Hepatocyte (in vitro differentiated cells): ENCODE measurements around the gene TOX4. TPM values are rescaled to one million over a fixed set of nuclear protein-coding genes. Genes with fewer than 3 reads are reported as not detected.
A peak's percentile ranks its signal among the peaks of the same experiment; 100 is the strongest.

Source experiments
- DNase-seq: peaks from one replicate; pipeline ENCODE4 v3.0.0-alpha.2; 2016; ENCODE audit warnings: low spot score
- H2AFZ ChIP-seq: fragments of 200-600 bp; sonication (generic); 2 replicates; pipeline ENCODE4 v1.6.0; 2016; ENCODE audit warnings: antibody characterized with exemption, mild to moderate bottlenecking
- H3K27ac ChIP-seq: fragments of 200-600 bp; sonication (generic); 2 replicates; pipeline ENCODE4 v1.5.1; 2016; ENCODE audit warnings: mild to moderate bottlenecking
- H3K27me3 ChIP-seq: fragments of 200-600 bp; sonication (generic); 2 replicates; pipeline ENCODE4 v1.6.1; 2016
- H3K36me3 ChIP-seq: fragments of 200-600 bp; sonication (generic); replicated peaks from 2 replicates; pipeline ENCODE4 v1.5.1; 2016; ENCODE audit warnings: low read depth; ENCODE audit not compliant: insufficient read depth
- H3K4me1 ChIP-seq: fragments of 200-600 bp; sonication (generic); 2 replicates; pipeline ENCODE4 v1.5.1; 2016; ENCODE audit warnings: mild to moderate bottlenecking, moderate library complexity; ENCODE audit not compliant: insufficient read depth
- H3K4me2 ChIP-seq: fragments of 200-600 bp; sonication (generic); 2 replicates; pipeline ENCODE4 v1.6.0; 2016
- H3K4me3 ChIP-seq: fragments of 200-600 bp; sonication (generic); 2 replicates; pipeline ENCODE4 v1.5.1; 2016; ENCODE audit warnings: mild to moderate bottlenecking
- H3K79me2 ChIP-seq: fragments of 200-600 bp; sonication (generic); 2 replicates; pipeline ENCODE4 v1.6.0; 2017; ENCODE audit warnings: mild to moderate bottlenecking
- H3K9me2 ChIP-seq: fragments of 200-600 bp; sonication (generic); replicated peaks from 2 replicates; pipeline ENCODE4 v1.6.0; 2017; ENCODE audit warnings: mild to moderate bottlenecking; ENCODE audit not compliant: insufficient read depth
- H3K9me3 ChIP-seq: fragments of 200-600 bp; sonication (generic); 2 replicates; pipeline ENCODE4 v1.5.1; 2016; ENCODE audit warnings: low read depth, mild to moderate bottlenecking
- H4K20me1 ChIP-seq: fragments of 200-600 bp; sonication (generic); 2 replicates; pipeline ENCODE4 v1.6.0; 2016; ENCODE audit warnings: mild to moderate bottlenecking; ENCODE audit not compliant: insufficient read depth, poor library complexity, severe bottlenecking
- CTCF ChIP-seq: fragments of 200-600 bp; sonication (generic); IDR thresholded peaks from 2 replicates; pipeline ENCODE4 v1.5.1; 2016; ENCODE audit warnings: antibody characterized with exemption, mild to moderate bottlenecking; ENCODE audit not compliant: poor library complexity
- EZH2 ChIP-seq: fragments of 200-600 bp; sonication (generic); IDR thresholded peaks from 2 replicates; pipeline ENCODE4 v1.6.1; 2016; ENCODE audit warnings: antibody characterized with exemption, mild to moderate bottlenecking, borderline replicate concordance
- EZH2phosphoT487 ChIP-seq: fragments of 200-600 bp; sonication (generic); IDR thresholded peaks from one replicate; pipeline ENCODE4 v1.6.1; 2018; ENCODE audit warnings: antibody characterized with exemption, mild to moderate bottlenecking, low read depth, moderate library complexity; ENCODE audit not compliant: unreplicated experiment, severe bottlenecking
- WGBS: methylation state at CpG from one replicate; pipeline ENCODE4 v1.1.6; 2016; ENCODE audit warnings: low lambda C conversion rate; ENCODE audit errors: missing lambda C conversion rate; 5-methylcytosine and 5-hydroxymethylcytosine counted together
- polyA plus RNA-seq: library from polyadenylated mRNA; unstranded; fragments of >200 nt; fragmentation: Nextera tagmentation; extraction: Ambion mirVana; gene quantifications from 2 replicates; pipeline ENCODE4 v1.2.1, GENCODE V29; 2016
- total RNA-seq: library from RNA; depleted of rRNA; stranded (reverse); fragments of >200 nt; gene quantifications from 2 replicates; pipeline ENCODE4 v1.2.3, GENCODE V29; 2014

Gene TOX4
- total RNA-seq (51.9 and 55.5 TPM in 2 replicates), polyA plus RNA-seq (42.5 and 50.8 TPM in 2 replicates)

- peaks cover 4% of the 10 kb centered on the region for H4K20me1 ChIP-seq
- H3K36me3 ChIP-seq: peaks cover 2% of the 10 kb centered on the region
- TF ChIP-seq EZH2 (no peak), EZH2phosphoT487 (no peak), CTCF (peak; percentile 99)
- under 1% methylated on average over 49 of the region's 49 CpGs for WGBS
- H3K4me3 ChIP-seq: peak within 1 kb of the TSS; percentile 91
- H3K9me2 ChIP-seq: no peaks in the 10 kb centered on the region
- H2AFZ ChIP-seq: peak within 1 kb of the TSS; percentile 57
- H3K79me2 ChIP-seq: peaks cover 60% of the 10 kb centered on the region
- H3K4me2 ChIP-seq: peak within 1 kb of the TSS; percentile 78
- DNase-seq: peak; percentile 98
- H3K27ac ChIP-seq: peak within 1 kb of the TSS; percentile 88
- peaks cover 5% of the 10 kb centered on the region for H3K4me1 ChIP-seq
- no peaks in the 10 kb centered on the region for H3K27me3 ChIP-seq
- no peaks in the 10 kb centered on the region for H3K9me3 ChIP-seq
Observed at GRCh38 chr14:21476925-21477681, at the start of gene TOX4, which contains the start of gene RAB2B. Gene TOX4 (plus strand): TSS chr14:21477195. CDS start chr14:21477279, 84 bp downstream. Gene RAB2B (minus strand): TSS chr14:21476959. CDS start chr14:21476872, 87 bp downstream.

DNA sequence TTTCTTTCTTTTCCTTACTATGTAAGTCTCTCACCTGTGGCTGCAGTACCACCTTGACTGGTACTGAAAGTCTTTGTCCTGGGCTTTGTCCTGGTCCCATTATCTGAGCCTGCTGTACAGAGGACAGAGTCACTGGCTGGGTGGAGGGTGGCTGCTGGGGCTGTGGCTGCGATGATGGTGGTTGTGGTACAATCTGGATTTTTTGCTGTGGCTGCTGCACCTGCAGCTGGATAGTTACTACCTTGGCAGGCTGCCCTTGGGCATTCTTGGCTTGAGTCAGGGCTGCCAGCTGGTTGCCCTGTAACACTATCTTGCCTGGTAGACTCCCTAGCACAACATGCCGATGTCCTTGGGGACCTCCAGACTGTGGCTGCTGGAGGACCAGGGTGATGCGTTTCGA, 48.1 kb upstream of the TOX4 start:
- Histone ChIP-seq H3K4me2 (no peak overlapping the region), H3K27ac (no peak overlapping the region), H3K36me3 (peaks cover 8% of the 10 kb centered on the region), H2AFZ (no peak overlapping the region), H3K4me3 (no peak overlapping the region), H3K27me3 (no peaks in the 10 kb centered on the region), H3K9me3 (no peaks in the 10 kb centered on the region), H3K79me2 (peaks cover 58% of the 10 kb centered on the region), H3K4me1 (no peaks in the 10 kb centered on the region), H3K9me2 (no peaks in the 10 kb centered on the region), H4K20me1 (peaks cover 15% of the 10 kb centered on the region)
- DNase-seq: no peak
- 94% methylated on average over 4 of the region's 4 CpGs for WGBS
- TF ChIP-seq EZH2phosphoT487: no peak

DNA sequence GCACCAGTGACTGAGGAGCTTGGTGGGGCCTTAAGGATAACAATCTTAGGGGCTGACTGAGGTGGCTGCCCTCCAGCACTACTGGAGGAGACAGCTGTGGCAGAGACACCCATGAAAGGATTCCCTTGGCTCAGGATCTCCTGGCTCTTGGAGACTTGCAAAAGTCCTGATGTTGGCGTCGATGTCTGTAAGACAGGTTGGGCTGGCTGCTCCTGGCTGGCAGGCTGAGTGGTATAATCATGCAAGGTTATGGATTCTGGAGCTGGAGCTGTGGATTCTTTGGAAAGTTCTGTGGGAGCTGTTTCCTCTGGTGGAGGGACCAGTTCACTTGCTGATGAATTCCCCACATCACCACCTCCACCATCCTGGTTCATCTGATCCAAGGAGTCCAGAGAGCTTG, 45.9 kb upstream of the TOX4 start:
- no peaks in the 10 kb centered on the region for H3K27me3 ChIP-seq
- DNase-seq: no peak
- H3K4me3 ChIP-seq: no peak overlapping the region
- 98% methylated on average over 2 of the region's 2 CpGs for WGBS
- peaks cover 3% of the 10 kb centered on the region for H3K36me3 ChIP-seq
- TF ChIP-seq EZH2phosphoT487 (no peak), CTCF (no peak), EZH2 (no peak)
- no peaks in the 10 kb centered on the region for H3K9me3 ChIP-seq
- H2AFZ ChIP-seq: no peak overlapping the region
- H3K9me2 ChIP-seq: no peaks in the 10 kb centered on the region
- no peak overlapping the region for H3K27ac ChIP-seq
- H3K4me1 ChIP-seq: peaks cover 10% of the 10 kb centered on the region
- H3K79me2 ChIP-seq: peaks cover 73% of the 10 kb centered on the region
- peaks cover 25% of the 10 kb centered on the region for H4K20me1 ChIP-seq
- no peak overlapping the region for H3K4me2 ChIP-seq

GRCh38 chr14:21436567-21437062, 40.4 kb upstream of the TOX4 start:
- H4K20me1 ChIP-seq: peaks cover 22% of the 10 kb centered on the region
- H3K27me3 ChIP-seq: no peaks in the 10 kb centered on the region
- WGBS: 5% methylated on average over 11 of the region's 11 CpGs
- peaks cover 91% of the 10 kb centered on the region for H3K79me2 ChIP-seq
- H3K27ac ChIP-seq: peak overlapping the region; percentile 50
- no peaks in the 10 kb centered on the region for H3K9me2 ChIP-seq
- H3K4me1 ChIP-seq: peaks cover 22% of the 10 kb centered on the region
- H3K4me2 ChIP-seq: peak overlapping the region; percentile 92
- no peaks in the 10 kb centered on the region for H3K36me3 ChIP-seq
- H2AFZ ChIP-seq: peak overlapping the region; percentile 49
- H3K9me3 ChIP-seq: no peaks in the 10 kb centered on the region
- H3K4me3 ChIP-seq: peak overlapping the region; percentile 90
- no peak for TF ChIP-seq EZH2
- no peak for TF ChIP-seq CTCF
- TF ChIP-seq EZH2phosphoT487: no peak
- DNase-seq: no peak
